Islet precursor cell (in vitro differentiated cells): ENCODE measurements around the gene EIF1B.

Experiments
- DNase-seq: peaks from one replicate; pipeline ENCODE4 v3.0.0-alpha.2; 2018

The EIF1B gene

DNA sequence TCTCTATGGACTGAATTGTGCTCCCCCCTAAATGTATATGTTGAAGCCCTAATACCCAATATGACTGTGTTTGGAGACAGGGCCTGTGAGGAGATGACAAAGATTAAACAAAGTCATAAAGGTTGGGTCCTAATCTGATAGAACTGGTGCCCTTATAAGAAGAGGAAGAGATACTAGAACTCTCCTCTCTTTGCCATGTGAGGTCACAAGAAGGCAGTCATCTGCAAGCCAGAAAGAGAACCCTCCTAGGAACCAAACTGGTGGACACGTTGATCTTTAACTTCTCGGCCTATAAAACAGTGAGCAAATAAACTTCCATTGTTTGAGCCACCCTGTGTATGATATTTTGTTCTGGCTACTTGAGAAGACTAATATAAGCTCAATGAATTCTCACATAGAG is 45.9 kb downstream of the EIF1B start:
- DNase-seq = no peak

DNA sequence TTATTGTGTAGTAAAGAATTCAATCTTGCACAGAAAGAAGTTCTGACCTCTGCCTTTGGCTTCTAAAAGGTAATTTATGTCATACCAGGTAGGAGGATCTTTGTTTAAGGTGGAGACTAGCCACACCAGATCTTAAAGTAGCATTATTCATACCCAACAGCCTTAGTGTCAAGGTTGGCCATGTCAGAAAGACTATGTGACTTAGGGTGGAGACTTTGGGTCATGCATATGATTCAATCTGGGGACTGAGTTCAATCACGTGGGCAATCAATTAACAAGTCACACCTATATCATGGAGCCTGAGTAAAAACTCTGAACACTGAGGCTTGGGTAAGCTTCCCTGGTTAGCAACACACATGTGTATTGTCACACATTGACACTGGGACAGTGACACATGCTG is 48.9 kb downstream of the EIF1B start:
- DNase-seq = no peak
